OCI-LY3 (cell line): Measurements from ENCODE around the gene HOXD3.

Experiments
- H2AFZ ChIP-seq: fragments of 200-600, 300-600 bp; shearing (Covaris generic); 2 replicates; pipeline ENCODE4 v1.6.0; 2014; ENCODE audit warnings: antibody characterized with exemption, low read depth, low read length
- H3K27ac ChIP-seq: fragments of 200-600, 300-600 bp; sonication (generic); 2 replicates; pipeline ENCODE4 v1.5.1; 2014; ENCODE audit warnings: mild to moderate bottlenecking, low read length, moderate library complexity, mixed read lengths
- H3K27me3 ChIP-seq: fragments of 200-600, 300-600 bp; sonication (generic); 2 replicates; pipeline ENCODE4 v1.6.1; 2014; ENCODE audit warnings: low read depth, low read length, mixed read lengths
- H3K36me3 ChIP-seq: fragments of 200-600, 300-600 bp; sonication (generic); replicated peaks from 2 replicates; pipeline ENCODE3; 2014; ENCODE audit warnings: low read depth, low read length, mixed read lengths
- H3K4me1 ChIP-seq: fragments of 300-600, 200-600 bp; sonication (generic); 2 replicates; pipeline ENCODE4 v1.6.1; 2014; ENCODE audit warnings: low read length, mixed read lengths
- H3K4me2 ChIP-seq: fragments of 200-600, 300-600 bp; sonication (generic); 2 replicates; pipeline ENCODE4 v1.6.1; 2014; ENCODE audit warnings: low read length, mixed read lengths
- H3K4me3 ChIP-seq: fragments of 300-600, 200-600 bp; sonication (generic); 2 replicates; pipeline ENCODE4 v1.5.1; 2014; ENCODE audit warnings: antibody characterized with exemption, mild to moderate bottlenecking, low read length, moderate library complexity
- H3K79me2 ChIP-seq: fragments of 300-600, 200-600 bp; shearing (Covaris generic); 2 replicates; pipeline ENCODE4 v1.6.1; 2014; ENCODE audit warnings: mild to moderate bottlenecking, low read length, mixed read lengths
- H3K9ac ChIP-seq: fragments of 300-600, 200-600 bp; shearing (Covaris generic); 2 replicates; pipeline ENCODE4 v1.6.0; 2014; ENCODE audit warnings: mild to moderate bottlenecking, low read length, moderate library complexity
- H3K9me3 ChIP-seq: fragments of 200-600, 300-600 bp; shearing (Covaris generic); 2 replicates; pipeline ENCODE4 v1.6.1; 2014; ENCODE audit warnings: low read length, mixed read lengths; ENCODE audit not compliant: insufficient read depth
- H4K20me1 ChIP-seq: fragments of 200-600, 300-600 bp; sonication (generic); 2 replicates; pipeline ENCODE4 v1.6.1; 2016; ENCODE audit warnings: low read length, mixed read lengths; ENCODE audit not compliant: insufficient read depth
- EZH2phosphoT487 ChIP-seq: fragments of 200-600 bp; shearing (Covaris generic); IDR thresholded peaks from 2 replicates; pipeline ENCODE4 v1.6.1; 2018; ENCODE audit warnings: antibody characterized with exemption, mixed run types, low read depth
- TF ChIP-seq, protein P1 (sequence below): fragments of 200-600, 300-600 bp; sonication (generic); IDR thresholded peaks from 2 replicates; pipeline ENCODE4 v1.5.1; 2014; ENCODE audit warnings: antibody characterized with exemption, low read length, low read depth

HOXD3 gene

DNA sequence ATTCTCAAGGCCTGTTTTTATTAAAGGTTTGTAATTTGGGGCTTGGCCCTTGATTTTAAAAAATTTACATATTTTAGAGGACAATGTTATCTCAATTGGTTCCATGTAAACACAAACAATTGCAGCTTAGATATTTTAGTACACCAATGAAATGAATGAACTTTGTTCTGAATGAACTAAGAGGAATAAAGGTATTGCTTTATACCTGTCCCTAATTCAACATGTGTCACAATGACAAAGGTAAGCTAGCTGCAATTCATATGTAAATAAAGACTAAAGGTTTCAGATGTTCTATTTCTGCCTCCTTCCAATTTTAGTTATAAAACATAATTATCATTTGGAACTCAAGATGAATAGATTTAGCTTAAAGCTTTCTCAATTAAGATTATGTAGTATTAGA is 42.8 kb downstream of the HOXD3 start:
- Histone ChIP-seq H3K27me3 (0 out of 2 replicates have a peak, but pooled peaks cover 2% of the 10 kb centered on the region), H3K79me2 (no peaks in the 10 kb centered on the region), H4K20me1 (no peaks in the 10 kb centered on the region), H3K9me3 (no peaks in the 10 kb centered on the region), H2AFZ (no peak overlapping the region), H3K9ac (no peak overlapping the region), H3K27ac (no peak overlapping the region), H3K4me1 (no peaks in the 10 kb centered on the region), H3K4me3 (no peak overlapping the region), H3K36me3 (no peaks in the 10 kb centered on the region), H3K4me2 (no peak overlapping the region)
- TF ChIP-seq EZH2phosphoT487: no peak
- TF ChIP-seq, protein P1, sequence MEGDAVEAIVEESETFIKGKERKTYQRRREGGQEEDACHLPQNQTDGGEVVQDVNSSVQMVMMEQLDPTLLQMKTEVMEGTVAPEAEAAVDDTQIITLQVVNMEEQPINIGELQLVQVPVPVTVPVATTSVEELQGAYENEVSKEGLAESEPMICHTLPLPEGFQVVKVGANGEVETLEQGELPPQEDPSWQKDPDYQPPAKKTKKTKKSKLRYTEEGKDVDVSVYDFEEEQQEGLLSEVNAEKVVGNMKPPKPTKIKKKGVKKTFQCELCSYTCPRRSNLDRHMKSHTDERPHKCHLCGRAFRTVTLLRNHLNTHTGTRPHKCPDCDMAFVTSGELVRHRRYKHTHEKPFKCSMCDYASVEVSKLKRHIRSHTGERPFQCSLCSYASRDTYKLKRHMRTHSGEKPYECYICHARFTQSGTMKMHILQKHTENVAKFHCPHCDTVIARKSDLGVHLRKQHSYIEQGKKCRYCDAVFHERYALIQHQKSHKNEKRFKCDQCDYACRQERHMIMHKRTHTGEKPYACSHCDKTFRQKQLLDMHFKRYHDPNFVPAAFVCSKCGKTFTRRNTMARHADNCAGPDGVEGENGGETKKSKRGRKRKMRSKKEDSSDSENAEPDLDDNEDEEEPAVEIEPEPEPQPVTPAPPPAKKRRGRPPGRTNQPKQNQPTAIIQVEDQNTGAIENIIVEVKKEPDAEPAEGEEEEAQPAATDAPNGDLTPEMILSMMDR: no peak

DNA sequence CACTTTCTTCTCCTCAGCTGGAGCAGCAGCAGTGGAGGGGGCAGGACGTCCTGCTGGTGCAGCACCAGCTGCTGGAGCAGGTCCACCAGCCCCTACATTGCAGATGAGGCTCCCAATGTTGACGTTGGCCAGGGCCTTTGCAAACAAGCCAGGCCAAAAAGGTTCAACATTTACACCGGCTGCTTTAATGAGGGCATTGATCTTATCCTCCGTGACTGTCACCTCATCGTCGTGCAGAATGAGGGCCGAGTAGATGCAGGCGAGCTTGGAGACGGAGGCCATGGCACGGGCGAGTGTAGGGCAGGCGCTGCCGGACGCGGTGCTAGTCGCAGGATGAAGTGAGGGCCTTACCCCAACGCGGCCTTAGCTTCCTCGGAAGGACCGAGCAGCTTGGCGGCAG is 43.9 kb downstream of the HOXD3 start:
- H3K4me2 ChIP-seq: no peak overlapping the region
- H3K4me3 ChIP-seq: no peak overlapping the region
- no peaks in the 10 kb centered on the region for H3K4me1 ChIP-seq
- no peak overlapping the region for H3K27ac ChIP-seq
- no peak overlapping the region for H3K9ac ChIP-seq
- no peaks in the 10 kb centered on the region for H3K79me2 ChIP-seq
- 0 out of 2 replicates have a peak, but pooled peaks cover 2% of the 10 kb centered on the region for H3K27me3 ChIP-seq
- H4K20me1 ChIP-seq: no peaks in the 10 kb centered on the region
- H3K9me3 ChIP-seq: no peaks in the 10 kb centered on the region
- TF ChIP-seq EZH2phosphoT487: no peak
- TF ChIP-seq, protein P1: no peak
- no peak overlapping the region for H2AFZ ChIP-seq
- no peaks in the 10 kb centered on the region for H3K36me3 ChIP-seq

DNA sequence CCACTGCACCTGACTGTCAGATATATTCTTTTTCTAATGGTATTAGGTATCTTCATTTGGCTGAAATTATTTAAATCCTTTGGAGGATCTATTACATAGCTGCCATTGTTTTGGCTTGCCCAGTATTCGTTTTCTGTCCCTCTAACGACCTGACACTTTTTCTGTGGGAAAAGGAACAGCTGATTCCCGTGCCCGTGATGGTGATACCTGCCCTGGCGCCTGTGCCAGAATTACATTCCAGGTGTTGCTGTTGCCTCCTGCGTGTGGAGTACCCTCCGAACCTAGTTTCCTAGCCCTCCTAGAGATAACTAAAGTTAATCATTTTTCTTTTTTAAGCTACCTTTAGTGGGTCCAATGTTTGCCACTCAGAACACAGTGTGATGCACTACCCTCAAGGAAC is 45.4 kb downstream of the HOXD3 start:
- TF ChIP-seq, protein P1: no peak
- no peak for TF ChIP-seq EZH2phosphoT487

DNA sequence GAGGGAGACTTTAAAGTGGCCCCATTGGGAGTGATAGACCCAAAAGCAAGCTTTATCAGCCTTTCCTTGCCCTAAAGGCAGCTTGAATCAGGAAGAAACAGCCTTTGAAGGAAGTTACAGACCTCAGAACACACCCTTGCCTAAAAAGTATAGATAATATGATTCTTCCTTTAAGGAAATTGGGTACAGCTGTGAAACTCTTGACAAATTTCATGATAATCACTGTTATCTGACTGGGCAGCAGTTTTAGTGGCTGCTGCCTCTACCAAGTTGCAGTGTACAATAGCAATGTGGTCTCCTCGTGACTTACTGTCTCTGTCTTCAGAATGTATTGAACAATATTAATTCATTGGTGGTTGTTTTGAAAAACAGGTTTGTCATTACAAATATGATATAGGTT is 48.0 kb downstream of the HOXD3 start:
- no peak overlapping the region for H2AFZ ChIP-seq
- 0 out of 2 replicates have a peak, but pooled peaks cover 2% of the 10 kb centered on the region for H3K27me3 ChIP-seq
- no peaks in the 10 kb centered on the region for H4K20me1 ChIP-seq

More for the DNA sequence above, 45.4 kb downstream of the HOXD3 start:
- Histone ChIP-seq H3K4me2 (no peak overlapping the region), H3K9ac (no peak overlapping the region), H2AFZ (no peak overlapping the region), H3K27me3 (0 out of 2 replicates have a peak, but pooled peaks cover 2% of the 10 kb centered on the region), H4K20me1 (no peaks in the 10 kb centered on the region), H3K36me3 (no peaks in the 10 kb centered on the region), H3K4me3 (no peak overlapping the region), H3K27ac (no peak overlapping the region), H3K4me1 (no peaks in the 10 kb centered on the region), H3K9me3 (no peaks in the 10 kb centered on the region), H3K79me2 (no peaks in the 10 kb centered on the region)

More for the DNA sequence above, 48.0 kb downstream of the HOXD3 start:
- Histone ChIP-seq H3K4me3 (no peak overlapping the region), H3K9me3 (no peaks in the 10 kb centered on the region), H3K4me1 (no peaks in the 10 kb centered on the region), H3K36me3 (no peaks in the 10 kb centered on the region), H3K79me2 (no peaks in the 10 kb centered on the region), H3K4me2 (no peak overlapping the region), H3K27ac (no peak overlapping the region), H3K9ac (no peak overlapping the region)
- TF ChIP-seq EZH2phosphoT487: no peak
- TF ChIP-seq, protein P1: no peak
